ENCODE measurements around the gene TASOR2. TPM values are rescaled to one million over a fixed set of nuclear protein-coding genes. Genes with fewer than 3 reads are reported as not detected.

Gene TASOR2
- total RNA-seq, 1 donor from 2014 or later: 36.1 TPM

DNA sequence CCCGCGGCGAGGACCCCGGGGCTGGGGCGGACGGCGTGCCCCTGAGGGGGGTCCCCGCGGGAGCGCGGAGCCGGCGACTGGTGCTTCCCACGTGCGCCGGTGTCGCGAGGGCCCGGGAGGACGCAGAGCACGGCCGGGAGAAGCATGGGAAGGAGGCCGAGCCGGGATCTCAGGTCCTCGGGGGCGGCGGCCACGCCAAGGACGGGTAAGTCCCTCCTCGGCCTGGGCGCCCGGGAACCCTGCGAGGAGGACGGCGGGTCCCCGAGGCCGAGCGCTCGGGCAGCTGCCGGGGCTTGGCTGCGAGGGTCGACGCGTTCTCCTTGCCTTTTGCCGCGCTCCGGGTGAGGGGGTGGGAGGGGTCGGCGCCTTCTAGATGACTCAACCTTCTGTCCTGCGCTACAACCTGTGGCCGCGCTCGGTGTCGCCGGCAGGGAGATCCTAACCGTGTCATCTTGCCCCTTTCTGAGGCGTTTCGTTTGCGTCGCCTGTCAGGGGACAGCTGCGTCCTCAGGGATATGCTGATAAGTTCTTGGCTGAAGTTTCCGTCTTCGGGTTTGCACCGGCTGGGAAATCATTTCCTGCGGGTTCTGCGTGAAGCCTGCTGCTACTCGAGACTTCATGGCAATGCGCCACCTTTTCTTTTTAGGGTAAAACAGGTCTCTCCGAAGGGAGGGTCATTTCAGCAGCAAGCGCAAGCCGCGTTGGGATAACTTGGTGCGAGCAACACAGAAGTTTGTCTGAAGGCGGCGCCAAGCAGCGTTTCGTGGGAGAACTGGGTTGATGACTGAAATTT is 529 bp downstream of the TASOR2 start:
- H3K4me3 ChIP-seq (ENCODE audit: low read depth, low read length): peak overlapping the region; percentile 85
- TF ChIP-seq, protein P1, sequence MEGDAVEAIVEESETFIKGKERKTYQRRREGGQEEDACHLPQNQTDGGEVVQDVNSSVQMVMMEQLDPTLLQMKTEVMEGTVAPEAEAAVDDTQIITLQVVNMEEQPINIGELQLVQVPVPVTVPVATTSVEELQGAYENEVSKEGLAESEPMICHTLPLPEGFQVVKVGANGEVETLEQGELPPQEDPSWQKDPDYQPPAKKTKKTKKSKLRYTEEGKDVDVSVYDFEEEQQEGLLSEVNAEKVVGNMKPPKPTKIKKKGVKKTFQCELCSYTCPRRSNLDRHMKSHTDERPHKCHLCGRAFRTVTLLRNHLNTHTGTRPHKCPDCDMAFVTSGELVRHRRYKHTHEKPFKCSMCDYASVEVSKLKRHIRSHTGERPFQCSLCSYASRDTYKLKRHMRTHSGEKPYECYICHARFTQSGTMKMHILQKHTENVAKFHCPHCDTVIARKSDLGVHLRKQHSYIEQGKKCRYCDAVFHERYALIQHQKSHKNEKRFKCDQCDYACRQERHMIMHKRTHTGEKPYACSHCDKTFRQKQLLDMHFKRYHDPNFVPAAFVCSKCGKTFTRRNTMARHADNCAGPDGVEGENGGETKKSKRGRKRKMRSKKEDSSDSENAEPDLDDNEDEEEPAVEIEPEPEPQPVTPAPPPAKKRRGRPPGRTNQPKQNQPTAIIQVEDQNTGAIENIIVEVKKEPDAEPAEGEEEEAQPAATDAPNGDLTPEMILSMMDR (conservative IDR thresholded peaks at IDR 0.05; ENCODE audit: low read depth, low read length): peak; percentile 52
- DNase-seq (ENCODE audit: low read depth): no peak

DNA sequence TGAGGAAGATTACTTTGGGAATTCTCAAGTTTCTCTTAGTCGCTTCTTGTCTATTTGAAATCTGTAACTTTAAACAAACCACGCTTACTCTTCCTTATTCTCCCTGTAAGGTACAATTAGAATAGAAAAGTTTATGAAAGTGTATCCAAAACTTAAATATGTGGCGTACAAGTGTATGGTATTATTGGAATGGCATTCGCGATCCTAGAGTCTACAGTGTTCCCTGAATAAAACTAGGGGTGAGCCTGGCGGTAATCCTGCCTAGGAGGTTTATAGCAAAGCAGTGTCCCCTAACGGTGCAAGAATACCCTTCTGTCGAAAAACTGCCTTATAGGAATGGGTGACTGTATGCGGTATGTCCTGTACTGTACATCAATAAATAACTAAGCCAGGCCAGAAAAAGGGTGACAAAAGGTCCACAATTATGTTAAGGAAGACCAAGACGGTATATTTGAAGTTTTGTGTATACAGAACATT is 1.2 kb downstream of the TASOR2 start:
- no peak for DNase-seq (ENCODE audit: low read depth)
- TF ChIP-seq, protein P1 (conservative IDR thresholded peaks at IDR 0.05; ENCODE audit: low read depth, low read length): no peak
- peak overlapping the region; percentile 85 for H3K4me3 ChIP-seq (ENCODE audit: low read depth, low read length)

DNA sequence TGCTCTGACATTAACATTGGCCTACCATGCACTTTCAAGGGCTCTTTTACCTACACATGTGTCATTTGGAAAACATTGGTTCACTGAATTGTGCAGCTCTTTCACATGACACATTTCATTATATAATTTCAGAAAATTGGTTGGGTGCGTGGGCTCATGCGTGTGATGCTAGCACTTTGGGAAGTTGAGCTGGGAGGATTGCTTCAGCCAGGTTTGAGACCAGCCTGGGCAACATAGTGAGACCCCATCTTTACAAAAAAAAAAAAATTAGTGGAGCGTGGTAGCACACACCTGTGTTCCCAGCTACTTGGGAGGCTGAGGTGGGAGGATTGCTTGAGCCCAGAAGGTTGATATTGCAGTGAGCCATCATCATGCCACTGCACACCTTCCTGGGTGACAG is 3.9 kb downstream of the TASOR2 start:
- DNase-seq (ENCODE audit: low read depth): no peak
- TF ChIP-seq, protein P1 (conservative IDR thresholded peaks at IDR 0.05; ENCODE audit: low read depth, low read length): no peak
- no peak overlapping the region for H3K4me3 ChIP-seq (ENCODE audit: low read depth, low read length)

DNA sequence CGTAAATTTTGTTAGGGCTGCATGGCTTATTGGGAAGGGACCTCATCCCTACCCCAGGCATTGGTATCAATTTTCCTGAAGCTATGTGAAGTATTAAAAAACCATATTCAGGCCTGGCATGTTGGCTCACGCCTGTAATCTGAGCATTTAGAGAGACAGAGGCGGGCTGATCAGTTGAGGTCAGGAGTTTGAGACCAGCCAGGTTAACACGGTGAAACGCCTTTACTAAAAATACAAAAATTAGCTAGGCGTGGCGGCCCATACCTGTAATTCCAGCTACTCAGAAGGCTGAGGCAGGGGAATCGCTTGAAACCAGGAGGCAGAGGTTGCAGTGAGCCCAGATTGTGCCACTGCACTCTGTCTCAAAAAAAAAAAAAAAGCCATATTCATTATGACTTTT is 7.1 kb downstream of the TASOR2 start:
- TF ChIP-seq, protein P1 (conservative IDR thresholded peaks at IDR 0.05; ENCODE audit: low read depth, low read length): no peak
- peak overlapping the region; percentile 74 for H3K4me3 ChIP-seq (ENCODE audit: low read depth, low read length)

DNA sequence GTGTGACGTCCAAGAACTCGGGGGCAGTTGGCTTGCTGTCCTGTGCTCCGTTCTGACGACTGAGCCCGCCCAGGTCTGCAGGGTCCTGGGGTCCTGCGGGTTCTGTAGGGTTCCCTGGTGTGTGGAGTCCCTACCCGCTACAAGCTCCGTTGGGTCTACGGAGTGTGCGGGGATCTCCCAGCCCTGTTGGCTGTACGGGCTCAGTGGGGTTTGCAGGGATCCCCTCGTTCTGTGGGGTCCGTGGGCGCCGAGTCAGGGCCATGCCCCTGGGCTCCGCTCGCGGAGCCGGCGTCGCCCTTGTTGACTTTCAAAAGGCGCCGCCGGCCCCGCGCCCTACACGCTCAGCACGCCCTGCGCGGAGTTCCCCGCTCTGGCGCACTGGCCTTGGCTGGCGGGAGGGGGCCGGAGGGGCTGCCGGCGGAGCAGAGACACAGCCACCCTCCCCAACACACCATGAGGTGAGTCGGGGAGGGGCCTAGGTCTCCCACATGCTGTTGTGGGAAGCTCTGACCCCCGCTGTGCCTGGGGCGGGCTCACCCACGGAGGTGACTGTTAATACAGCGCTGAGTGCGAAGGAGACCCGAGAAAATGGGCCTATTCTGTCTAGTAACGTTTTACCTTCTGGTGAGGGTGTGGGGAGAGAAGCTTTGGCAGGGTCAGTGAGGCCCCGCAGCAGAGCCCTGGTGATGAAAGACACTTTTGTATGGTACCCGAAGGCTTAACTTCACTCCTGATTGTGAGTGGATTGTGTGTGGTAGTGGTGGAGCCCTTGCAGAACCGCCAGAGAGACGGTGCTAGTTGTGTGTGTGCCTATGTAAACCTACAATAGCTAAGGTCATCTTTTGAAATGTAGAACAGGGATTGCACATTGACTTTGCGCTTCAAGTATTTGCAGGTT is 8.1 kb downstream of the TASOR2 start:
- peak overlapping the region; percentile 74 for H3K4me3 ChIP-seq (ENCODE audit: low read depth, low read length)
- TF ChIP-seq, protein P1 (conservative IDR thresholded peaks at IDR 0.05; ENCODE audit: low read depth, low read length): no peak
- DNase-seq (ENCODE audit: low read depth): no peak

More for the DNA sequence above, 7.1 kb downstream of the TASOR2 start:
- DNase-seq (ENCODE audit: low read depth): no peak

DNA sequence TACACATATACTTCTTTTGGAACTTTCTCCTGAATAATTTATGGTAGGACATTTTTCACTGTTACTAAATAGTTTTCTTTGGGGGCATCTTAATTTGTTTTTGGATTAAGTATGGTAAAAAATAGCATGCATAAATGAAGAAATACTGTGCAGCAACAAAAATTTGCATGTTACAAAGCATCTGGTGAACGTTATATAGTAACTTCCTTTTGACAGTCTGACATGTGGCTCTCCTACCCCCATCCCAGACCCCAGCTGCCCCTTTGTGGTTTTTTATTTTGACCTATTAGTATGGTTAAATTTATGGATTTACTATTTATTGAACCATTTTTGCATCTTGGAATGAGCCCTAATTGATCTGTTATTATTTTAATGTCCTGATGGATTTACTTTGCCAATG is 9.9 kb downstream of the TASOR2 start:
- DNase-seq (ENCODE audit: low read depth): no peak
- TF ChIP-seq, protein P1 (conservative IDR thresholded peaks at IDR 0.05; ENCODE audit: low read depth, low read length): no peak
- H3K4me3 ChIP-seq (ENCODE audit: low read depth, low read length): no peak overlapping the region

All from epithelial cell of proximal tubule (primary cell).